Heart left ventricle (tissue), 16 donors: ENCODE results near the gene NMU. TPM values are rescaled to one million over a fixed set of nuclear protein-coding genes. Genes with fewer than 3 reads are reported as not detected.
"Not testable (repeated sequence)": the region's sequence is repeated elsewhere in the genome, so short reads cannot be mapped to it uniquely, and the experiment has no call there.

Experiments
- ATAC-seq, 4 donors: fragments of 200-7000 bp; cut with Tn5 transposase; one replicate each; pipeline ENCODE4 v1.9.1; 2020 to 2022; ENCODE audit warnings: moderate library complexity in 4 of 4, mild to moderate bottlenecking in 3 of 4, moderate number of reproducible peaks in 1 of 4
- DNase-seq, 5 donors: peaks; one replicate each; pipeline ENCODE4 v3.0.0-alpha.2; 2020
- H3K27ac ChIP-seq, 12 donors: fragments of 200-600 bp; sonication (generic) in 4 of 12; one replicate each; pipeline versions ENCODE4 v1.5.0 to v1.8.0; 2016 to 2022; ENCODE audit warnings: mild to moderate bottlenecking in 2 of 12
- H3K27me3 ChIP-seq, 9 donors: fragments of 200-600 bp; sonication (generic) in 2 of 9; one replicate each; pipeline versions ENCODE4 v1.5.1 to v1.8.0; 2016 to 2022; ENCODE audit warnings: mild to moderate bottlenecking in 3 of 9
- H3K36me3 ChIP-seq, 9 donors: fragments of 200-600 bp; sonication (generic) in 2 of 9; one replicate each; pipeline versions ENCODE4 v1.5.0 to v1.8.0; 2018 to 2022; ENCODE audit warnings: mild to moderate bottlenecking in 2 of 9
- H3K4me1 ChIP-seq, 12 donors: fragments of 200-600 bp; sonication (generic) in 4 of 12; one replicate each; pipeline versions ENCODE4 v1.5.0 to v1.8.0; 2016 to 2022; ENCODE audit warnings: mild to moderate bottlenecking in 3 of 12
- H3K4me3 ChIP-seq, 12 donors: fragments of 200-600 bp; sonication (generic) in 4 of 12; one replicate each; pipeline versions ENCODE4 v1.5.0 to v1.8.0; 2017 to 2022; ENCODE audit warnings: mild to moderate bottlenecking in 9 of 12, moderate library complexity in 4 of 12
- H3K9me3 ChIP-seq, 12 donors: fragments of 200-600 bp; sonication (generic) in 4 of 12; one replicate each; pipeline versions ENCODE4 v1.5.0 to v1.8.0; 2016 to 2022; ENCODE audit warnings: mild to moderate bottlenecking in 1 of 12
- CTCF ChIP-seq, 12 donors: fragments of 200-600 bp; sonication (generic) in 4 of 12; IDR thresholded peaks; one replicate each; pipeline versions ENCODE4 v1.5.0 to v1.8.0; 2018 to 2022; ENCODE audit warnings: antibody characterized with exemption in 12 of 12, mild to moderate bottlenecking in 5 of 12
- POLR2A ChIP-seq, 2 donors: fragments of 450-650 bp; IDR thresholded peaks; one replicate each; pipeline ENCODE4 v1.6.1; 2017; ENCODE audit warnings: antibody characterized with exemption in 2 of 2, mild to moderate bottlenecking in 2 of 2, moderate library complexity in 2 of 2
- WGBS, 4 donors: extraction: QIAGEN DNeasy Blood & Tissue Kit in 2 of 4; methylation state at CpG; one replicate each; pipeline versions ENCODE4 v1.1.5 to v1.1.7; 2013 to 2018; 5-methylcytosine and 5-hydroxymethylcytosine counted together
- intact Hi-C, 10 donors: fragments of 100-400 bp; cut with DNase I; formaldehyde crosslinking; loops; one replicate each; pipeline versions ENCODE4 v1.11.1 to v1.14.2; 2022
- polyA plus RNA-seq, 2 donors: library from polyadenylated mRNA; stranded (reverse); fragments of 200-250 nt; gene quantifications; one replicate each; pipeline ENCODE4 v1.2.3, GENCODE V29; 2013
- total RNA-seq, 9 donors: library from RNA; depleted of rRNA in 2 of 9; stranded (reverse); fragments of >200 nt in 2 of 9; fragmentation: NEBNext Ultra II Directional in 3 of 9; extraction: Animal tissue kit (Norgen Biotek cat#: 25700) in 3 of 9; gene quantifications; one replicate each; pipeline versions ENCODE4 v1.1.0 to v1.2.4, GENCODE V29; 2016 to 2023
- donor health status: ischemic (EF 13 %, LVEDD 7.1; RV severe dilation, severe dysfunction).
- donor health status: healthy with polysubstance abuse.
- donor health status: DM: no; HTN: yes; CAD: no.
- donor health status: DM: no; HTN: no; CAD: no.
- donor health status: ischemic (EF 25% LVEDD 6.9; RV normal size, moderate dysfunction).
- donor health status: ischemic (EF 25% LVEDD 5.7; RV mildly dilated, moderate dysfunction).
- donor health status: healthy.
- donor health status: DM: yes; HTN: yes; CAD: no.
- donor health status: ischemic (EF 35%, LVEDD 5.7; RV mildly dilated, moderate dysfunction).
- donor health status: nonischemic (EF 11% LVEDD 7.7; RV severe dilation, severe dysfunction).
- donor health status: DM: yes; HTN: yes; CAD: no.
- donor health status: PGD.
- donor health status: ischemic (EF 29% LVEDD 5.4; RV normal size, mild dysfunction).
- donor health status: nonischemic (EF 23%, LVEDD 6.1; RV moderate dilation, normal function).

NMU gene
- total and polyA plus RNA-seq, 11 donors: 2.0 TPM; not detected in 10

- Histone ChIP-seq H3K4me1 (no peaks in the 10 kb centered on the region), H3K4me3 (no peak overlapping the region), H3K36me3 (no peaks in the 10 kb centered on the region), H3K9me3 (peaks cover 0 to 23% (median 6%) of the 10 kb centered on the region in 12 donors), H3K27ac (no peak overlapping the region), H3K27me3 (no peaks in the 10 kb centered on the region)
- no peak for TF ChIP-seq CTCF (IDR thresholded peaks at IDR 0.05)
- no peak for TF ChIP-seq POLR2A (IDR thresholded peaks at IDR 0.05)
- 78 to 94% (median 84%) methylated on average over 2 of the region's 2 CpGs for WGBS, 4 donors
- ATAC-seq (no peak), DNase-seq (no peak)
- intact Hi-C loops: no loop called here
Observed at GRCh38 chr4:55588160-55588559, 47.9 kb downstream of the NMU start.

- H3K27me3 ChIP-seq, H3K4me1 ChIP-seq, intact Hi-C loops, H3K36me3 ChIP-seq, DNase-seq, H3K27ac ChIP-seq, H3K4me3 ChIP-seq, ATAC-seq: not testable (repeated sequence)
- WGBS, 4 donors: 75 to 100% (median 98%) methylated on average over 2 of the region's 2 CpGs
- H3K9me3 ChIP-seq: peaks cover 0 to 16% (median under 1%) of the 10 kb centered on the region in 12 donors
Observed at GRCh38 chr4:55582773-55583172, 53.3 kb downstream of the NMU start.

GRCh38 chr4:55578341-55579010, 57.6 kb downstream of the NMU start:
- intact Hi-C loops: no loop called here
- ATAC-seq (no peak), DNase-seq (no peak)
- Histone ChIP-seq H3K27ac (no peak overlapping the region), H3K27me3 (no peaks in the 10 kb centered on the region), H3K9me3 (peaks cover 0 to 45% (median 20%) of the 10 kb centered on the region in 12 donors), H3K4me1 (no peaks in the 10 kb centered on the region), H3K36me3 (no peaks in the 10 kb centered on the region), H3K4me3 (no peak overlapping the region)
- TF ChIP-seq POLR2A (IDR thresholded peaks at IDR 0.05) (no peak), CTCF (IDR thresholded peaks at IDR 0.05) (no peak)

- WGBS, 4 donors: 69 to 78% (median 72%) methylated on average over 1 of the region's 1 CpG
- DNase-seq (no peak), ATAC-seq (no peak)
- Histone ChIP-seq H3K27ac (no peak overlapping the region), H3K9me3 (peaks cover 0 to 41% (median 20%) of the 10 kb centered on the region in 12 donors), H3K36me3 (no peaks in the 10 kb centered on the region), H3K27me3 (no peaks in the 10 kb centered on the region), H3K4me3 (no peak overlapping the region), H3K4me1 (no peaks in the 10 kb centered on the region)
- intact Hi-C loops: no loop called here
- TF ChIP-seq POLR2A (IDR thresholded peaks at IDR 0.05): no peak
- no peak for TF ChIP-seq CTCF (IDR thresholded peaks at IDR 0.05)
Observed at GRCh38 chr4:55575513-55575912, 60.6 kb downstream of the NMU start.

- intact Hi-C loops: no loop called here
- Histone ChIP-seq H3K36me3 (no peaks in the 10 kb centered on the region), H3K9me3 (peaks cover 0 to 41% (median 20%) of the 10 kb centered on the region in 12 donors), H3K4me3 (no peak overlapping the region), H3K27ac (no peak overlapping the region), H3K4me1 (no peaks in the 10 kb centered on the region), H3K27me3 (no peaks in the 10 kb centered on the region)
- WGBS, 4 donors: 46 to 81% (median 62%) methylated on average over 1 of the region's 1 CpG
- DNase-seq (no peak), ATAC-seq (no peak)
- no peak for TF ChIP-seq POLR2A (IDR thresholded peaks at IDR 0.05)
- no peak for TF ChIP-seq CTCF (IDR thresholded peaks at IDR 0.05)
Observed at GRCh38 chr4:55574252-55574651, 61.8 kb downstream of the NMU start.
